Stimulated activated CD4-positive, alpha-beta T cell treated with anti-CD3 and anti-CD28 coated beads, Interleukin-2, amount 100 ng/mL, for 4 hours (primary cell): ENCODE data around the gene FBH1.
"Not testable (repeated sequence)": the region's sequence is repeated elsewhere in the genome, so short reads cannot be mapped to it uniquely, and the experiment has no call there.

Experiments
- DNase-seq: peaks from one replicate; pipeline ENCODE4 v3.0.0-alpha.2; 2020; ENCODE audit warnings: low read depth

Gene FBH1

GRCh38 chr10:5904227-5904626, 14.2 kb downstream of the FBH1 start:
- no peak for DNase-seq

GRCh38 chr10:5905854-5906507, 15.9 kb downstream of the FBH1 start:
- DNase-seq: no peak

- DNase-seq: no peak
Measured at GRCh38 chr10:5906651-5907050, 16.6 kb downstream of the FBH1 start.

GRCh38 chr10:5908676-5909075, 18.6 kb downstream of the FBH1 start:
- DNase-seq: not testable (repeated sequence)

- no peak for DNase-seq
Measured at GRCh38 chr10:5910323-5911100, 20.5 kb downstream of the FBH1 start.

- DNase-seq: no peak
Measured at GRCh38 chr10:5911670-5912069, 21.6 kb downstream of the FBH1 start.

GRCh38 chr10:5913736-5914135, 23.7 kb downstream of the FBH1 start:
- no peak for DNase-seq

- DNase-seq: no peak
Measured at GRCh38 chr10:5915451-5915850, 25.4 kb downstream of the FBH1 start.

GRCh38 chr10:5917305-5917704, 27.3 kb downstream of the FBH1 start:
- no peak for DNase-seq

GRCh38 chr10:5918763-5919162, 28.7 kb downstream of the FBH1 start:
- DNase-seq: no peak

GRCh38 chr10:5919568-5919967, 29.5 kb downstream of the FBH1 start:
- no peak for DNase-seq

GRCh38 chr10:5921746-5922145, 31.7 kb downstream of the FBH1 start:
- DNase-seq: no peak

GRCh38 chr10:5924889-5925288, 34.8 kb downstream of the FBH1 start:
- no peak for DNase-seq

- DNase-seq: no peak
Measured at GRCh38 chr10:5927306-5927705, 37.3 kb downstream of the FBH1 start.

- DNase-seq: no peak
Measured at GRCh38 chr10:5929442-5929841, 39.4 kb downstream of the FBH1 start.

GRCh38 chr10:5930272-5930671, 40.2 kb downstream of the FBH1 start:
- DNase-seq: no peak

- no peak for DNase-seq
Measured at GRCh38 chr10:5932345-5932744, 42.3 kb downstream of the FBH1 start.

- DNase-seq: no peak
Measured at GRCh38 chr10:5933909-5934546, 44.0 kb downstream of the FBH1 start.

GRCh38 chr10:5935628-5936027, 45.6 kb downstream of the FBH1 start:
- no peak for DNase-seq

GRCh38 chr10:5937016-5937415, 47.0 kb downstream of the FBH1 start:
- DNase-seq: no peak

GRCh38 chr10:5938291-5938690, 48.2 kb downstream of the FBH1 start:
- no peak for DNase-seq

- DNase-seq: no peak
Measured at GRCh38 chr10:5940807-5941218, 50.8 kb downstream of the FBH1 start.

GRCh38 chr10:5941579-5941978, 51.5 kb downstream of the FBH1 start:
- DNase-seq: no peak
